Nephron progenitor cell (in vitro differentiated cells): ENCODE measurements around the gene MYBPC1.

ENCODE experiments used
- DNase-seq: peaks from one replicate; pipeline ENCODE4 v3.0.0; 2021
- H3K27ac Mint-ChIP-seq: 2 replicates; pipeline ENCODE4 v1.8.0; 2021; ENCODE audit warnings: mild to moderate bottlenecking, moderate library complexity, mixed read lengths
- H3K27me3 Mint-ChIP-seq: 2 replicates; pipeline ENCODE4 v1.8.0; 2021; ENCODE audit warnings: mild to moderate bottlenecking, low read depth, mixed read lengths; ENCODE audit not compliant: poor library complexity
- H3K36me3 Mint-ChIP-seq: 2 replicates; pipeline ENCODE4 v1.8.0; 2021; ENCODE audit warnings: low read depth, mixed read lengths
- H3K4me1 Mint-ChIP-seq: 2 replicates; pipeline ENCODE4 v1.8.0; 2021; ENCODE audit warnings: mixed read lengths
- H3K4me3 Mint-ChIP-seq: 2 replicates; pipeline ENCODE4 v1.8.0; 2021; ENCODE audit warnings: mild to moderate bottlenecking, moderate library complexity, mixed read lengths
- H3K9me3 Mint-ChIP-seq: 2 replicates; pipeline ENCODE4 v1.8.0; 2021; ENCODE audit warnings: mild to moderate bottlenecking, moderate library complexity, mixed read lengths
- CTCF ChIP-seq: fragments of 200-600 bp; sonication (generic); IDR thresholded peaks from 2 replicates; pipeline ENCODE4 v1.5.0; 2021; ENCODE audit warnings: antibody characterized with exemption

The MYBPC1 gene

GRCh38 chr12:101563212-101563611 lies 31.6 kb upstream of the MYBPC1 start:
- DNase-seq = no peak
- peaks cover 17% of the 10 kb centered on the region for H3K27me3 Mint-ChIP-seq
- no peak overlapping the region for H3K4me3 Mint-ChIP-seq
- no peaks in the 10 kb centered on the region for H3K36me3 Mint-ChIP-seq
- TF ChIP-seq CTCF = no peak
- H3K4me1 Mint-ChIP-seq = peaks cover 17% of the 10 kb centered on the region
- peaks cover 8% of the 10 kb centered on the region for H3K9me3 Mint-ChIP-seq
- H3K27ac Mint-ChIP-seq = no peak overlapping the region

GRCh38 chr12:101564912-101565311 lies 29.9 kb upstream of the MYBPC1 start:
- no peak overlapping the region for H3K27ac Mint-ChIP-seq
- no peak for TF ChIP-seq CTCF
- peaks cover 7% of the 10 kb centered on the region for H3K9me3 Mint-ChIP-seq
- H3K27me3 Mint-ChIP-seq = peaks cover 16% of the 10 kb centered on the region
- peaks cover 22% of the 10 kb centered on the region for H3K4me1 Mint-ChIP-seq
- no peak for DNase-seq
- no peaks in the 10 kb centered on the region for H3K36me3 Mint-ChIP-seq
- H3K4me3 Mint-ChIP-seq = no peak overlapping the region

- no peak overlapping the region for H3K27ac Mint-ChIP-seq
- H3K9me3 Mint-ChIP-seq = peaks cover 4% of the 10 kb centered on the region
- H3K4me1 Mint-ChIP-seq = peaks cover 22% of the 10 kb centered on the region
- H3K4me3 Mint-ChIP-seq = no peak overlapping the region
- DNase-seq = no peak
- H3K36me3 Mint-ChIP-seq = no peaks in the 10 kb centered on the region
- peaks cover 12% of the 10 kb centered on the region for H3K27me3 Mint-ChIP-seq
- TF ChIP-seq CTCF = no peak
Observed at GRCh38 chr12:101566318-101566717, 28.5 kb upstream of the MYBPC1 start.

- no peak for TF ChIP-seq CTCF
- Mint-ChIP-seq H3K27ac (no peak overlapping the region), H3K27me3 (peaks cover 10% of the 10 kb centered on the region), H3K9me3 (peaks cover 4% of the 10 kb centered on the region), H3K4me3 (no peak overlapping the region), H3K36me3 (no peaks in the 10 kb centered on the region), H3K4me1 (peaks cover 22% of the 10 kb centered on the region)
- DNase-seq = no peak
Observed at GRCh38 chr12:101567918-101568317, 26.9 kb upstream of the MYBPC1 start.

- H3K27ac Mint-ChIP-seq = no peak overlapping the region
- DNase-seq = no peak
- TF ChIP-seq CTCF = peak; percentile 20
- peaks cover 4% of the 10 kb centered on the region for H3K9me3 Mint-ChIP-seq
- H3K36me3 Mint-ChIP-seq = no peaks in the 10 kb centered on the region
- H3K4me1 Mint-ChIP-seq = peaks cover 22% of the 10 kb centered on the region
- H3K27me3 Mint-ChIP-seq = peaks cover 6% of the 10 kb centered on the region
- H3K4me3 Mint-ChIP-seq = no peak overlapping the region
Observed at GRCh38 chr12:101570047-101570446, 24.7 kb upstream of the MYBPC1 start.

- Mint-ChIP-seq H3K27ac (no peak overlapping the region), H3K36me3 (no peaks in the 10 kb centered on the region), H3K4me3 (no peak overlapping the region), H3K9me3 (peaks cover under 1% of the 10 kb centered on the region), H3K4me1 (peaks cover 20% of the 10 kb centered on the region), H3K27me3 (no peaks in the 10 kb centered on the region)
- no peak for DNase-seq
- TF ChIP-seq CTCF = no peak
Observed at GRCh38 chr12:101571105-101571504, 23.7 kb upstream of the MYBPC1 start.
